Measurements from ENCODE around the gene CBX4. TPM values are rescaled to one million over a fixed set of nuclear protein-coding genes. Genes with fewer than 3 reads are reported as not detected.

Gene CBX4
- total and polyA plus RNA-seq, 2 of the 4 experiments (the other 2 are of a cell fraction): 3.2 to 9.4 TPM

- H2AFZ ChIP-seq (replicated peaks; ENCODE audit: low read length, poor library complexity): peak within 1 kb of the TSS; percentile 94
- peak; percentile 83 for ATAC-seq (ENCODE audit: low read depth)
Measured at GRCh38 chr17:79796763-79797491, 42.3 kb downstream of the CBX4 start, which contains the start of gene CBX8. TSS of gene CBX8 (minus strand) at chr17:79797077. CDS start at chr17:79796998, 79 bp downstream.

More at GRCh38 chr17:79796763-79797491, 42.3 kb downstream of the CBX4 start, which contains the start of gene CBX8:
- peak within 1 kb of the TSS; percentile 22; the same call in 1 of the 2 replicates for H3K56ac ChIP-seq (ENCODE audit: extremely low read depth, insufficient read depth, low read length)
- no peak for TF ChIP-seq CEBPB (IDR thresholded peaks at IDR 0.05; ENCODE audit: low read depth, low read length)
- TF ChIP-seq MXI1 (IDR thresholded peaks at IDR 0.05; ENCODE audit: borderline replicate concordance, low read depth, low read length): peak; percentile 80; the same call in 1 of the 2 replicates
- TF ChIP-seq MAFK (IDR thresholded peaks at IDR 0.05; ENCODE audit: low read depth, low read length): no peak
- TF ChIP-seq RAD21 (IDR thresholded peaks at IDR 0.05; ENCODE audit: low read length): no peak
- TF ChIP-seq CTCF (conservative IDR thresholded peaks at IDR 0.05; ENCODE audit: low read depth, low read length): peak; percentile 48
- peak; percentile 100 for TF ChIP-seq MAZ (IDR thresholded peaks at IDR 0.05; ENCODE audit: borderline replicate concordance, low read depth, low read length)
- peak; percentile 14; the same call in 1 of the 2 replicates for TF ChIP-seq FOS (IDR thresholded peaks at IDR 0.05; ENCODE audit: low read depth, low read length)
- TF ChIP-seq, protein P1, sequence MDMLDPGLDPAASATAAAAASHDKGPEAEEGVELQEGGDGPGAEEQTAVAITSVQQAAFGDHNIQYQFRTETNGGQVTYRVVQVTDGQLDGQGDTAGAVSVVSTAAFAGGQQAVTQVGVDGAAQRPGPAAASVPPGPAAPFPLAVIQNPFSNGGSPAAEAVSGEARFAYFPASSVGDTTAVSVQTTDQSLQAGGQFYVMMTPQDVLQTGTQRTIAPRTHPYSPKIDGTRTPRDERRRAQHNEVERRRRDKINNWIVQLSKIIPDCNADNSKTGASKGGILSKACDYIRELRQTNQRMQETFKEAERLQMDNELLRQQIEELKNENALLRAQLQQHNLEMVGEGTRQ (IDR thresholded peaks at IDR 0.05; ENCODE audit: low read depth, low read length): peak; percentile 90
- peak; percentile 55; the same call in 1 of the 2 replicates for TF ChIP-seq POLR2A (IDR thresholded peaks at IDR 0.05; ENCODE audit: low read depth, low read length)
- ChIA-PET CTCF (interaction anchor here (0.9 kb wide), 1 partner anchor 208 kb away, joined by 3 read pairs; no protein-coding TSS in a partner anchor), POLR2A (ENCODE audit: unreplicated experiment) (interaction anchor here (0.6 kb wide), 4 partner anchors 13 to 50 kb away, joined by 3 to 8 read pairs (median 6); partner anchors contain the start of gene CBX4)
- H3K27ac ChIP-seq (ENCODE audit: insufficient read depth, low read length): peak within 1 kb of the TSS; percentile 78
- WGBS, 2 experiments (ENCODE audit: extremely low coverage in 2 of 2, insufficient read length in 1 of 2): 1% methylated on average over 41 of the region's 79 CpGs; no CpG with 5 or more reads in 1 of the 2 experiments
- 0 out of 2 replicates have a peak within 1 kb of the TSS, but pooled peaks have one; percentile 21 for H2BK20ac ChIP-seq (ENCODE audit: low read depth, low read length)
- peaks cover 43% of the 10 kb centered on the region for H3K27me3 ChIP-seq (ENCODE audit: control insufficient read depth, insufficient read depth, low read length)
- intact Hi-C loops (cut with micrococcal nuclease): no loop called here
- H2BK5ac ChIP-seq (ENCODE audit: low read depth, low read length, poor library complexity, severe bottlenecking): peak within 1 kb of the TSS; percentile 79
- peak within 1 kb of the TSS; percentile 65 for H3K4me3 ChIP-seq (ENCODE audit: insufficient read depth, low read depth, low read length)
- peak within 1 kb of the TSS; percentile 82 for H3K9ac ChIP-seq (ENCODE audit: low read depth, low read length)
- H3K4ac ChIP-seq (ENCODE audit: low read depth, low read length): peak within 1 kb of the TSS; percentile 90
- peaks cover 9% of the 10 kb centered on the region; the same call in 1 of the 2 replicates for H3K36me3 ChIP-seq (ENCODE audit: control insufficient read depth, insufficient read depth, low read length)
- H4K20me1 ChIP-seq (ENCODE audit: insufficient read depth, low read length): peaks cover 14% of the 10 kb centered on the region
- peak within 1 kb of the TSS in 1 of 2 experiments; percentile 92; a peak in 2 of 4 replicates for H4K8ac ChIP-seq (ENCODE audit: low read depth in 2 of 2, low read length in 2 of 2)
- H2BK15ac ChIP-seq (ENCODE audit: low read depth, low read length): peak within 1 kb of the TSS; percentile 24; the same call in 1 of the 3 replicates
- H3K4me1 ChIP-seq (ENCODE audit: control insufficient read depth, insufficient read depth, low read length): peaks cover 17% of the 10 kb centered on the region
- no TSS peak for BruUV-seq (replicated peaks)
- peak within 1 kb of the TSS; percentile 78 for H4K91ac ChIP-seq (ENCODE audit: insufficient read depth, low read depth, low read length)
- H3K4me2 ChIP-seq (ENCODE audit: low read depth, low read length): peak within 1 kb of the TSS; percentile 97
- in situ Hi-C loops (cut with MboI; ENCODE audit: low sequenced_read_pairs): no loop called here
- DNase-seq: peak; percentile 99
- H3K23ac ChIP-seq (ENCODE audit: low read depth, low read length): peak within 1 kb of the TSS; percentile 66
- H3K9me1 ChIP-seq (ENCODE audit: insufficient read depth, low read length): peaks cover 5% of the 10 kb centered on the region; the same call in 1 of the 2 replicates
- H3K18ac ChIP-seq (ENCODE audit: low read depth, low read length): peak within 1 kb of the TSS; percentile 40; the same call in 1 of the 2 replicates
- peak within 1 kb of the TSS; percentile 89; the same call in 1 of the 2 replicates for H2AK5ac ChIP-seq (ENCODE audit: low read depth, low read length)
- peak within 1 kb of the TSS; percentile 13; the same call in 1 of the 2 replicates for H4K5ac ChIP-seq (ENCODE audit: low read depth, low read length)
- H2BK120ac ChIP-seq (ENCODE audit: low read depth, low read length): peak within 1 kb of the TSS; percentile 76; the same call in 1 of the 2 replicates
- H3K9me3 ChIP-seq (ENCODE audit: control insufficient read depth, insufficient read depth, low read length): no peaks in the 10 kb centered on the region; the same call in 1 of the 2 replicates
- H3K14ac ChIP-seq (replicated peaks; ENCODE audit: low read depth, low read length): peak within 1 kb of the TSS; percentile 80
- H3K79me1 ChIP-seq (ENCODE audit: low read depth in 1 of 2, low read length in 2 of 2): peaks cover 8 to 23% of the 10 kb centered on the region in 2 experiments; a peak in 2 of 4 replicates
- H2AK9ac ChIP-seq (replicated peaks; ENCODE audit: low read depth, low read length, poor library complexity): peak within 1 kb of the TSS; percentile 83
- dilution Hi-C loops (cut with HindIII; ENCODE audit: low sequenced_read_pairs, unreplicated experiment): no loop called here

Measured in IMR-90 (cell line).